ENCODE results near the gene BNIP1. TPM values are rescaled to one million over a fixed set of nuclear protein-coding genes. Genes with fewer than 3 reads are reported as not detected.

The BNIP1 gene
- total RNA-seq, 1 donor from 2014 or later: 17.4 TPM

DNA sequence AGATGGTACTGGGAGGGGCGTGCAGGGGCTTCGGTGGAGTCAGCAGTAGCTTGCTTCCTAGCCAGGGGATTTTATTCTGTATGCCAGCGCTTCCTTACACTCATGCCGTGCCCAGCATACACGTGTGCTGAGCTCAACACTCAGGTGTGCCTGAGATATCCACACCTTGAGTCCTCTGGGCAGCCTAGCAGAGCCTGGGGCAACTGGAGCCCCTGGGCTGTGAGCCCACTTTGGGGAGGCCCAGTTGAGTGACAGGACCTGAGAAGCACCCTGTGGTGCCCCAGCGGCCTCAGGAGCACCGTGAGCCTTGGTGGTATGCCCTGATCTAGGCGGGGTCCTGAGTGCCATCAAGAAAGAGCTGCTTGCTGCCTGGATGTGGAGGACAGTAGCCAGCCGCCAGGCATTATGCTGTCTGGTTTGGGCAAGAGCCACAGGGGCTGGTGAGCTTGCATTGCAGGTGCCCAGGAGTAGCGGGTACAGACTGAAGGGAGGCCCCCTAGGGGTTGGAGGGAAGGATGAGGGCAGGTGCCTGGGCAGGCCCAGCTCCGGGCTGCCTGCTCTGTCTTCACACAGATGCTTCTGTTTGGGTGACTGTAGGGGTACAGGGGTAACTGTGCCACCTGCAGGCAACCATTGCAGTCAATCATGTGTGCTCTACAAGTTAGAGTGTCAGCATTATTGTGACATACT, 42.9 kb downstream of the BNIP1 start:
- Histone ChIP-seq H3K36me3 (ENCODE audit: control insufficient read depth, insufficient read depth, low read length) (no peaks in the 10 kb centered on the region), H3K4me3 (ENCODE audit: low read depth, low read length) (no peak overlapping the region), H3K27me3 (ENCODE audit: control insufficient read depth, insufficient read depth, low read length) (no peaks in the 10 kb centered on the region)
- no peak for FAIRE-seq
- TF ChIP-seq, protein P1, sequence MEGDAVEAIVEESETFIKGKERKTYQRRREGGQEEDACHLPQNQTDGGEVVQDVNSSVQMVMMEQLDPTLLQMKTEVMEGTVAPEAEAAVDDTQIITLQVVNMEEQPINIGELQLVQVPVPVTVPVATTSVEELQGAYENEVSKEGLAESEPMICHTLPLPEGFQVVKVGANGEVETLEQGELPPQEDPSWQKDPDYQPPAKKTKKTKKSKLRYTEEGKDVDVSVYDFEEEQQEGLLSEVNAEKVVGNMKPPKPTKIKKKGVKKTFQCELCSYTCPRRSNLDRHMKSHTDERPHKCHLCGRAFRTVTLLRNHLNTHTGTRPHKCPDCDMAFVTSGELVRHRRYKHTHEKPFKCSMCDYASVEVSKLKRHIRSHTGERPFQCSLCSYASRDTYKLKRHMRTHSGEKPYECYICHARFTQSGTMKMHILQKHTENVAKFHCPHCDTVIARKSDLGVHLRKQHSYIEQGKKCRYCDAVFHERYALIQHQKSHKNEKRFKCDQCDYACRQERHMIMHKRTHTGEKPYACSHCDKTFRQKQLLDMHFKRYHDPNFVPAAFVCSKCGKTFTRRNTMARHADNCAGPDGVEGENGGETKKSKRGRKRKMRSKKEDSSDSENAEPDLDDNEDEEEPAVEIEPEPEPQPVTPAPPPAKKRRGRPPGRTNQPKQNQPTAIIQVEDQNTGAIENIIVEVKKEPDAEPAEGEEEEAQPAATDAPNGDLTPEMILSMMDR (IDR thresholded peaks at IDR 0.05; ENCODE audit: insufficient read depth, low read length, severe bottlenecking): peak; percentile 21
- DNase-seq (ENCODE audit: low read depth): no peak

DNA sequence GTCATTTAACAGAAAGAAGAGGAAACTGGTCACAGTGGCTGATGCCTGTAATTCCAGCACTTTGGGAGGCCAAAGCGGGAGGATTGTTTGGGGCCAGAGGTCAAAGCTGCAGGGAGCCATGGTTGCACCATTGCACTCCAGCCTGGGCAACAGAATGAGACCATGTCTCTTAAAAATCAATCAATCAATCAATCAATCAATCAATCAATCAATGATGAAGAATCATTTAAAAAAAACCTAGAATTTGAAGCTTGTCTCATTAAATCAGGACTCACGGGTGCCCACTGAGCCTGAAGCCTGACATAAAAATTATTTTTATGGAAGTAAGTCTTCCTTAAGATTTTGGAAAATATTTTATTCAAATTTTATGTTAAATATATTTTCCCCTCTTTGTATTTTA, 43.9 kb downstream of the BNIP1 start:
- Histone ChIP-seq H3K27me3 (ENCODE audit: control insufficient read depth, insufficient read depth, low read length) (no peaks in the 10 kb centered on the region), H3K36me3 (ENCODE audit: control insufficient read depth, insufficient read depth, low read length) (no peaks in the 10 kb centered on the region), H3K4me3 (ENCODE audit: low read depth, low read length) (no peak overlapping the region)
- FAIRE-seq (no peak), DNase-seq (ENCODE audit: low read depth) (no peak)
- TF ChIP-seq, protein P1 (IDR thresholded peaks at IDR 0.05; ENCODE audit: insufficient read depth, low read length, severe bottlenecking): no peak

DNA sequence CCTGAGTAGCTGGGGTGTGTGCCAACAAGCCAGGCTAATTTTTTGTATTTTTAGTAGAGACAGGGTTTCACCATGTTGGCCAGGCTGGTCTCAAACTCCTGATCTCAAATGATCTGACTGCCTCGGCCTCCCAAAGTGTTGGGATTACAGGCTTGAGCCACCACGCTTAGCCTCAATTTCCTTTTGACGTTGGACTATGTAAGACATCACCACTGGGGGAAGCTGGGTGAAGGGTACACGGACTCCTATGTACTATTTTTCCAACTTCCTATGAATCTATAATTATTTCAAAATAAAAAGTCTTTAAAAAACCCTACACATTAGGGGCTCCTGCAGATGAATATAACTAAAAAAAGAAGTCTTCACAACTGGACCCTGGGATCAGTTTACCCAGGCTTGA, 46.7 kb downstream of the BNIP1 start:
- DNase-seq (ENCODE audit: low read depth) (no peak), FAIRE-seq (no peak)
- Histone ChIP-seq H3K4me3 (ENCODE audit: low read depth, low read length) (no peak overlapping the region), H3K36me3 (ENCODE audit: control insufficient read depth, insufficient read depth, low read length) (no peaks in the 10 kb centered on the region), H3K27me3 (ENCODE audit: control insufficient read depth, insufficient read depth, low read length) (no peaks in the 10 kb centered on the region)
- TF ChIP-seq, protein P1 (IDR thresholded peaks at IDR 0.05; ENCODE audit: insufficient read depth, low read length, severe bottlenecking): no peak

DNA sequence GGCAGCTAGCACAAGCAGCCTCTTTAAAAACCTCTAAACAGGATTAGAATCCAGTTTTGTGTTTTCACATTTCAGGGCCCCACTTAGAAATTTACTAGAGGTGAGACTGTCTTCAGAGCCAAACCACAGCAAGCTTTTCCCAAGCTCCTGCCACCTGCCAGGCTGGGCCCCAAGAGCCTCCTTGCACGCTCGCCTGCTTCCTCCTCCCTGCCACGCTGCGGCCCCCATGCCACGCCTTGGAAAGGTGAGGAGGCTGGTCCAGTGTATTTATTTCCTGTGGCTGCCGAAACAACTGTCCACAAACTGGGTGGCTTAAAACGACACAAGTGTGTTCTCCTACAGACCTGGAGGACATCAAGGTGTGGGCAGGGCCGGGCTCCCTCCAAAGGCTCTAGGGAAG, 47.2 kb downstream of the BNIP1 start:
- Histone ChIP-seq H3K27me3 (ENCODE audit: control insufficient read depth, insufficient read depth, low read length) (no peaks in the 10 kb centered on the region), H3K4me3 (ENCODE audit: low read depth, low read length) (no peak overlapping the region), H3K36me3 (ENCODE audit: control insufficient read depth, insufficient read depth, low read length) (no peaks in the 10 kb centered on the region)
- no peak for DNase-seq (ENCODE audit: low read depth)
- no peak for FAIRE-seq
- TF ChIP-seq, protein P1 (IDR thresholded peaks at IDR 0.05; ENCODE audit: insufficient read depth, low read length, severe bottlenecking): no peak

DNA sequence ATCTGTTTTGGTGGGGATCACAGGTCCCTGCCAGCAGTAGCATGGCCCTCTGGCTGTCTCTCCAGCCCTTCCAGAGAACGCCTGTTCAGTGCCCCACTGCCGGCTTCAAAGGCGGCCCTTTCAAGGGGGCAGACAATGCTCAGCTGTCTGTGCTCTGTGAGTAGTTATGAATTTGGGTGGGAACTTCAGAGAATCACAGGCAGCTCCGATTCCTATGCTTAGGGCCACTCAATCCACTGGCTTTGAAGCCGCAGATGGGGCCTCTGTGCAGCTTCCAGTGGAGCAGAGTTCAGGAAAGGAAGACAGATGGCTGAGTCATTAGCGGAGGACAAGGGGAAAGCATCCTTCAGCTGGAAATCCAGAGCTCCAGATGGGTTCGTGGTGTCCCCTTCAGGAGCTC, 48.2 kb downstream of the BNIP1 start:
- FAIRE-seq: no peak
- Histone ChIP-seq H3K4me3 (ENCODE audit: low read depth, low read length) (no peak overlapping the region), H3K36me3 (ENCODE audit: control insufficient read depth, insufficient read depth, low read length) (no peaks in the 10 kb centered on the region), H3K27me3 (ENCODE audit: control insufficient read depth, insufficient read depth, low read length) (no peaks in the 10 kb centered on the region)
- TF ChIP-seq, protein P1 (IDR thresholded peaks at IDR 0.05; ENCODE audit: insufficient read depth, low read length, severe bottlenecking): no peak
- no peak for DNase-seq (ENCODE audit: low read depth)
